Renal cortex interstitium (tissue), 15 donors: ENCODE results near the gene RBMY1B. TPM values are rescaled to one million over a fixed set of nuclear protein-coding genes. Genes with fewer than 3 reads are reported as not detected.
"Not testable (repeated sequence)": the region's sequence is repeated elsewhere in the genome, so short reads cannot be mapped to it uniquely, and the experiment has no call there.

Experiments
- DNase-seq, 11 donors: peaks; one replicate each; pipeline ENCODE4 v3.0.0-alpha.2; 2013; ENCODE audit warnings: low read depth in 9 of 11, low spot score in 4 of 11; ENCODE audit errors: extremely low read depth in 1 of 11
- long read RNA-seq, 16 experiments: transcript quantifications; one replicate each; lab custom pipeline, GENCODE V29; 2026
- polyA plus RNA-seq, 3 donors: library from polyadenylated mRNA; unstranded; fragments of 120-200 nt; gene quantifications; one replicate each; pipeline ENCODE4 v1.2.1, GENCODE V29; 2013; ENCODE audit not compliant: insufficient read length in 3 of 3

Gene RBMY1B
- not detected for polyA plus RNA-seq
- long read RNA-seq, donor 1, result 0 reads
- long read RNA-seq, donor 2, result 0 reads
- long read RNA-seq, donor 3, result 0 reads
- long read RNA-seq, donor 4, result 0 reads
- long read RNA-seq, donor 5, result 0 reads
- long read RNA-seq, donor 6, result 0 reads
- long read RNA-seq, donor 7, result 0 reads
- long read RNA-seq, donor 8, result 0 reads
- long read RNA-seq, donor 9, result 0 reads
- long read RNA-seq, donor 10, result 0 reads
- long read RNA-seq, donor 11, result 0 reads
- long read RNA-seq, donor 12, result 0 reads
- long read RNA-seq, donor 13, result 0 reads
- long read RNA-seq, donor 14, result 0 reads
- long read RNA-seq, donor 15, result 0 reads
- long read RNA-seq, donor 16, result 0 reads

DNA sequence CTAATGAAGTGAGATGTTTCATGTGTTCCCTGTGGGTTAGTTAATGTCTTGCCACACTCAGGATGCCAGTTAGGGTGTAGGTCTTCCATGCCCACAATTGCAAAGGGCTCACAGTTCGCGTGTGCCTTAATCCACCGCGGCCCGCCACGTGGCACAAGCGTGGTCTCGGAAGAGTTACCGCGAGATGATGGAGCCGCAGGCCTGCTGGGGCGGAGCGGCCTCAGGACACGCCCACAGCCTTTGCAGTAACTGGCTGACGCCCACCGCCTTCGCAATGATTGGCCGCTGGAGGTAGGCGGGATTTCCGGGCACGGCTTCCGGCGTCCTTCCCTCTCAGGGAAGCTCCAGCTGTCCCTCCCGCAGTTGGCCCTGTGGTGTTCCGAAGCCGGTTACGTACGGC is at the start of gene RBMY1B:
RBMY1B (plus strand) TSS at position 301 of the 400 bp plus-strand sequence. CDS start 2,013 bp downstream, outside the sequence.
- DNase-seq, result not testable (repeated sequence)

- not testable (repeated sequence) for DNase-seq
Measured at GRCh38 chrY:21462915-21463314, 48.2 kb upstream of the RBMY1B start.

DNA sequence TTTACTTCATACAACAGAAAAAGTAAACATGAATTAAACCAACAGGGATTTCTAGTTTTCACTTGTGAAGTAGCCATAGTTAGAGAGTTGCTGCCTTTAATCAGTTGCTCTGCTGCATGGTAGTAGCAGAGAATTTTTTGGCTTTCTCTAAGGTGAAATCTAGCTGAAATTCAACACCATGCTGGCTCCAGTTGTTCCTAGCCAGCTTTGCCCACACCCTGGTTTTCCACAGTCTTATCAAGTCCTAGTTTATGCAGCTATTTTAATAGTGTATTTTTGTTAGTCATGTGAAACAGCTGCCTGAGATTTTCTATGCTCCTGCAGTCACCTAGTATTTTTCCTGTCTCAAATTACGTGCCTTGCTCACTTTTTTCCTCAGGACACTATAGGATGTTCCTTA is 28.2 kb upstream of the RBMY1B start:
- DNase-seq, result no peak

GRCh38 chrY:21534579-21534978 is 23.4 kb downstream of the RBMY1B start, which contains the start of gene RBMY1A1:
TSS of gene RBMY1A1 (plus strand) at chrY:21534879. CDS start at chrY:21536892, 2,013 bp downstream.
- not testable (repeated sequence) for DNase-seq

DNA sequence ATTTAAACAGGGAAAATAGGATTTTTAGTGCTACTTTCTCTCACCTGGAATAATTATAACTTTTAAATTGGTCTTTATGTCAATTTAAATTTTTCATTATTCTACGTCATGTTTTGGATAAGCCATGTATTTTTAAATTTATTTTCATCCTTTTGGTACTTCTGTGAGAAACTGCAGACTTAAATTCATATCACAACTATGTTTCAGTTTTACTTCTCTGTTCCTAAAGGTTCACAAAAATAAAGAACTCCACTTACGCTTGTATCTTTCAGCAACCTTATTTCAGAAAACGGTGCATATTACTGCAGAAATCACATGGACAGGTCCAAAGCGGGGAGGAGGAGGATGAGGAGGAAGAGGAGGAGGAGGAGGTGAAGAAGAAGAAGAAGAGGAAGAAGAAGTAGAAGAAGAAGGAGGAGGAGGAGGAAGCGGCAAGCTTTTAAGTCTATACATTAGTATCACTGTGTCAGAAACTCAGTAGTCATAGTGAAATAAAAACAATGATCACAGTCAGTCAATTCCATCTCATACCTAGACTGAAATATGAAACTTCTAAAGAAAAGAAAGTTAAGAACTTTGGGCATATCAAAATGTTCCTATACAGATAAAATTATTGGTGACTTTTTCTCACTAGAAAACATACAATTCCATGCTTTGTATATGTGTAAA is 48.3 kb downstream of the RBMY1B start:
- DNase-seq, result not testable (repeated sequence)

Other genes starting within 250 kb of the RBMY1B start
- gene RBMY1A1, start 23.5 kb downstream of the RBMY1B start, polyA plus RNA-seq, result not detected